ENCODE results near the gene SARS1.
A peak's percentile ranks its signal among the peaks of the same experiment; 100 is the strongest.
"Not testable (repeated sequence)": the region's sequence is repeated elsewhere in the genome, so short reads cannot be mapped to it uniquely, and the experiment has no call there.

Gene SARS1

DNA sequence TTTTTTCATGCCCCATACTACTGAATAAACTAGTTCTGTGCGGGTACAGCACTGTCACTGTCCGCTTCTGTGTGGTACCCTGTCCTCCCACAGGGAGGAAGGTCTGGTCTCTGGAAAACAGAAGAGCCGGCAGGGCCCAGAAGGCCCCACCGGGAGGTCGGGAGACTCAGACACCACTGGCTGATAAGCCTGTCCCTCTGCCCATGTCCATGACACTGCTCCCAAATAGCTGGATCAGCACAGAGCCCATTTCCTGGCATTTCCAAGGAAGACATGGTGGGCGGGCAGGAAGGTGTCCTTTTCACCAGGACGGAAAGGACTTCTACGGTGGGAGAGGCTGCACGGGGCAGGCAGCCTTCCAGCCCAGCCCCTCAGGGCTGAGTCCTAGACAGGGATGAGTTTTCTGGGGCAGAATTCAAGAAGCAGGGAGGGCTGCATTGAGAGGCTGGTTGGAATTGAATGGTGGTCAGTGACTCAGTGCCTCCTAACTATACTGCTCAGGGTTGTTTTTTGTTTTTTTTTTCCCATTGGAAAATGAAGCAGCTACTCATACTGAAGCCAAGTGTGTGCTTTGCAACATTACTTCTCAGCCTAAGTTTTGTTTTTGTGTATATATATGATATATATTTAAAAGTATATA is 62.1 kb downstream of the SARS1 start:
- DNase-seq (ENCODE audit: low read depth) = no peak

- peak; percentile 54 for DNase-seq (ENCODE audit: low read depth)
Observed at GRCh38 chr1:109277434-109278204, 63.9 kb downstream of the SARS1 start.

GRCh38 chr1:109279615-109280278 is 66.0 kb downstream of the SARS1 start:
- no peak for DNase-seq (ENCODE audit: low read depth)

- no peak for DNase-seq (ENCODE audit: low read depth)
Observed at GRCh38 chr1:109280862-109281261, 67.1 kb downstream of the SARS1 start.

DNA sequence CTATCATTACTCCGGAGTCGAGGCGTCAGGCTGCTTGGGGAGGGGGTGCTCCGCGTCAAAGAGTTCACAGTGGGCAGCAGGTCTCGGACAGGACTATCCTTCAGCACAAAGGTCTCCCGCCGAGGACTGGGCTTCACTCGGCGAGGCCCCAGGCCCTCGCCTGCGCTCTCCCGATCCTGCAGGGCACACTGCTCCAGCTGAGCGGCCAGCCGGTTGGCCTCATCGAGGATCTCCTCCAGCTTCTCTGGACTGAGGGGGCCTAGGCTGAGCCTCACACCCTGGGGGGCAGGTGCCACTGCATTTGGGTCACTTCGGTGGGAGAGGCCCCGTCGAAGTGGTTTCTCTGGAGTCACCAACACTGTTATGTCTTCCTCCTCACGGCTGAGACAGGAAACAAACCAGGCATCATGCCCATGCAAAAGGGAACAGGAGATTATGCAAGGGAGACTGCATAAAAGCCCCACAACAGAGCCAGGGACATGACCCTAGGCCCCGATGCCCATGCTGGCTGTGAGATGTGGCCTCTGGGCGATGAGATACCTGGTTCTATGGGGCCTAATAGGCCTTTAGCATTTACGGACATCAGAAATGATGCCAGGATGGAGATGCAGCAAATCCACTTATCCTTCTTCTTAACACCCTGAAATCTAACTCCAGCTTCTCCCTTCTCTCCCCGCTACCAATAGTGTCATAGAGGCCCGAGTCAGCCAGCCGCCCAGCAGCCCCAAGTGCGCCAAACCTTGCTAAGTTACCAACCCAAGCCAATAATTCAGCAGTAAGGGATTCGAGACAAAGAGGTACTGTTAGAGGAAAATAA is 68.2 kb downstream of the SARS1 start:
- DNase-seq (ENCODE audit: low read depth) = no peak

DNA sequence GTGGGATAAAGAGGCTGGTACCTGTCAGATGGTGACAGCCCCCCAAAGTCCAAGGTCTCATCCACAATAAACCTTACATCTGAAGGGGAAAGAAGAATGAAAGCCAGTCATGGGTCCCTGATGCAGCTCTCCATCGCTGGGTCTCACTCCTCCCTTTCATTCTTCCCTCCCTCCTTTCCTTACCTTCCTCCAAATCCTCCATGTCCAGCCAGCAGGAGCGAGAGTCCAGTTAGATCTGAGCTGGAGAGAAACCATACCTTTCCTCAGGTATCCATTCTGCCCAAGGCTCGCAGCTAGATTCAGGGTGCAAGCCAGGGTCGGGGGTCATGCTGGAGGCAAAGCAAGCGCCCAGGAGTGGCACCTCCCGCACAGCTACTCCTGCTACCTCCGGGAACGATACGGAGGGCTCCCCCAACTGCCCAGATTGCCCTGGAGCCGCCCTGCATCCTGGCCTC is 68.8 kb downstream of the SARS1 start:
- DNase-seq (ENCODE audit: low read depth) = no peak

DNA sequence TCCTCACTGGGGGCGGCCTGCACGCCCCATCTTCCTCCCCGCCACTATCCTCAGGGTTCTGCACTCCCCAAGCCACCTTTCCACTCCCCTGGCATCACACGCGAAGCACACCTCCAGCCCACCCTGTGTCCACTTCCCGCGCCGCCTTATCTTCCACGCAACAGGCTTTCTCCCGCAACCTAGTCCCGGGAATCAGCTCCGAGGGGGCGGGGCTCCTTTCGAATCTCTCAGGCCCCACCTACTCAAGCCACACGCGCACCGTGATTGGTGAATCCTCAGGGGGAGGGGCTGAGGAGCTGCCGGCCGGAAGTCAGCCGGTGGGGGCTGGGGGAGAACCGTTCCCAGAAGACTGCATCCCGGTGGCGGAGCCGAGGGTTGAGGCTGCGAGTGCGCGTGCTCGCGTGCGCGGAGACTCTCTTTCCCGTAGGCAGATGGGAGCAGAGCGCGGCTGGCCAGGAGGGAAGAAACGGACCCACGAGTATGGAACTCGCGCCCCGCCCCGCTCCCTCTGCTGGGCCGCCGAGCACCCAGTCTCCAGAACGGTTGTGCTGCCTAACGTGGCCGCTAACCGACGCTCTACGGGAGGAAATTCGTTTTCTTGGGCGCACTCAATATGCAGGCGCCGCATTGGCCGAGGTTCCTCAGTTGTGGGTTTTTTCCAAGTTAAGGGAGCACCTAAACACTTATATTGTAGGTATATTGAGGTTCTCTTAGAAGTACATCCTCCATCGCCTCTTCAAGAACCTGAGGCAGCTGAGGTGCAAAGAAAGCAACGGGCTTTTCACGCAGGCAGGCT is 69.4 kb downstream of the SARS1 start, which contains the start of gene PSRC1:
PSRC1 (minus strand) TSS at position 194 of the 796 bp plus-strand sequence.
- DNase-seq (ENCODE audit: low read depth) = peak; percentile 93

GRCh38 chr1:109283748-109284600 is 70.3 kb downstream of the SARS1 start:
- DNase-seq (ENCODE audit: low read depth) = no peak

DNA sequence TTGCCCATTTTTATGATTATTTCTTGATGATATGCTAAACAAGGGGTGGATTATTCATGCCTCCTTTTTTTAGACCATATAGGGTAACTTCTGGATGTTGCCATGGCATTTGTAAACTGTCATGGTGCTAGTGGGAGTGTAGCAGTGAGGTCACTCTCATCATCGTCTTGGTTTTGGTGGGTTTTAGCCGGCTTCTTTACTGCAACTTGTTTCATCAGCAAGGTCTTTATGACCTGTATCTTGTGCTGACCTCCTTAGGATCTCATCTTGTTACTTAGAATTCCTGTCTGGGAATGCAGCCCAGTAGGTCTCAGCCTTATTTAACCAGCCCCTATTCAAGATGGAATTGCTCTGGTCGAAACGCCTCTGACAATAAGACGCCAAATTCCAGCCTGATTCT is 73.0 kb downstream of the SARS1 start:
- DNase-seq (ENCODE audit: low read depth) = not testable (repeated sequence)
